ENCODE data around the gene SLC9B1. TPM values are rescaled to one million over a fixed set of nuclear protein-coding genes. Genes with fewer than 3 reads are reported as not detected.
"Not testable (repeated sequence)": the region's sequence is repeated elsewhere in the genome, so short reads cannot be mapped to it uniquely, and the experiment has no call there.

SLC9B1 gene
- total RNA-seq, 1 donor from 2014 or later: 1.1 TPM

GRCh38 chr4:102883278-102883677 lies 136.2 kb downstream of the SLC9B1 start:
- Mint-ChIP-seq H3K4me3 (ENCODE audit: unreplicated experiment) (no peak overlapping the region), H3K9me3 (ENCODE audit: low read depth) (no peaks in the 10 kb centered on the region), H3K36me3 (ENCODE audit: low read depth) (peaks cover 6% of the 10 kb centered on the region), H3K27ac (ENCODE audit: unreplicated experiment) (no peak overlapping the region), H3K4me1 (ENCODE audit: low read depth) (peaks cover 27% of the 10 kb centered on the region), H3K27me3 (ENCODE audit: low read depth) (no peaks in the 10 kb centered on the region)
- no peak for DNase-seq (ENCODE audit: low spot score)
- TF ChIP-seq CTCF (IDR thresholded peaks at IDR 0.05): no peak

GRCh38 chr4:102881343-102881742 lies 138.2 kb downstream of the SLC9B1 start:
- Mint-ChIP-seq H3K9me3 (ENCODE audit: low read depth) (no peaks in the 10 kb centered on the region), H3K36me3 (ENCODE audit: low read depth) (peaks cover 5% of the 10 kb centered on the region), H3K4me1 (ENCODE audit: low read depth) (peaks cover 32% of the 10 kb centered on the region), H3K4me3 (ENCODE audit: unreplicated experiment) (no peak overlapping the region), H3K27ac (ENCODE audit: unreplicated experiment) (no peak overlapping the region), H3K27me3 (ENCODE audit: low read depth) (no peaks in the 10 kb centered on the region)
- no peak for DNase-seq (ENCODE audit: low spot score)
- no peak for TF ChIP-seq CTCF (IDR thresholded peaks at IDR 0.05)

GRCh38 chr4:102878901-102879300 lies 140.6 kb downstream of the SLC9B1 start:
- Mint-ChIP-seq H3K9me3 (ENCODE audit: low read depth) (no peaks in the 10 kb centered on the region), H3K27me3 (ENCODE audit: low read depth) (no peaks in the 10 kb centered on the region), H3K4me3 (ENCODE audit: unreplicated experiment) (no peak overlapping the region), H3K27ac (ENCODE audit: unreplicated experiment) (peak overlapping the region; percentile 91), H3K4me1 (ENCODE audit: low read depth) (peaks cover 23% of the 10 kb centered on the region), H3K36me3 (ENCODE audit: low read depth) (peaks cover 6% of the 10 kb centered on the region)
- no peak for DNase-seq (ENCODE audit: low spot score)
- TF ChIP-seq CTCF (IDR thresholded peaks at IDR 0.05): no peak

GRCh38 chr4:102878349-102878748 lies 141.2 kb downstream of the SLC9B1 start:
- not testable (repeated sequence) for H3K36me3 Mint-ChIP-seq (ENCODE audit: low read depth)

GRCh38 chr4:102877477-102878106 lies 141.9 kb downstream of the SLC9B1 start:
- H3K4me3 Mint-ChIP-seq (ENCODE audit: unreplicated experiment); H3K36me3 Mint-ChIP-seq (ENCODE audit: low read depth); H3K27me3 Mint-ChIP-seq (ENCODE audit: low read depth); H3K9me3 Mint-ChIP-seq (ENCODE audit: low read depth); DNase-seq (ENCODE audit: low spot score): not testable (repeated sequence)
- H3K27ac Mint-ChIP-seq (ENCODE audit: unreplicated experiment): peak overlapping the region; percentile 91
- peaks cover 16% of the 10 kb centered on the region for H3K4me1 Mint-ChIP-seq (ENCODE audit: low read depth)

More at GRCh38 chr4:102878349-102878748, 141.2 kb downstream of the SLC9B1 start:
- Mint-ChIP-seq H3K27ac (ENCODE audit: unreplicated experiment) (peak overlapping the region; percentile 91), H3K4me1 (ENCODE audit: low read depth) (peaks cover 18% of the 10 kb centered on the region), H3K4me3 (ENCODE audit: unreplicated experiment) (peak overlapping the region; percentile 13)
- H3K27me3 Mint-ChIP-seq (ENCODE audit: low read depth); DNase-seq (ENCODE audit: low spot score); H3K9me3 Mint-ChIP-seq (ENCODE audit: low read depth): not testable (repeated sequence)

GRCh38 chr4:102871772-102872171 lies 147.7 kb downstream of the SLC9B1 start:
- no peaks in the 10 kb centered on the region for H3K27me3 Mint-ChIP-seq (ENCODE audit: low read depth)
- no peak for DNase-seq (ENCODE audit: low spot score)
- peaks cover 35% of the 10 kb centered on the region for H3K4me1 Mint-ChIP-seq (ENCODE audit: low read depth)
- no peak overlapping the region for H3K27ac Mint-ChIP-seq (ENCODE audit: unreplicated experiment)
- H3K36me3 Mint-ChIP-seq (ENCODE audit: low read depth): peaks cover 5% of the 10 kb centered on the region
- no peaks in the 10 kb centered on the region for H3K9me3 Mint-ChIP-seq (ENCODE audit: low read depth)
- TF ChIP-seq CTCF (IDR thresholded peaks at IDR 0.05): no peak
- no peak overlapping the region for H3K4me3 Mint-ChIP-seq (ENCODE audit: unreplicated experiment)
